Coronary artery (tissue), 2 donors: ENCODE measurements around the gene WDR1.

Source experiments
- DNase-seq: peaks from one replicate; pipeline ENCODE4 v3.0.0-alpha.2; 2017; ENCODE audit warnings: low spot score
- H3K27ac ChIP-seq, 2 donors: fragments of 200-600 bp; sonication (generic); one replicate each; pipeline ENCODE4 v1.5.1; 2016 to 2019
- H3K4me3 ChIP-seq: fragments of 200-600 bp; sonication (generic); 2 replicates; pipeline ENCODE4 v1.5.1; 2016; ENCODE audit warnings: mild to moderate bottlenecking, moderate library complexity
- TF ChIP-seq, protein P1 (sequence below): fragments of 200-600 bp; sonication (generic); IDR thresholded peaks from one replicate; pipeline ENCODE4 v1.5.1; 2019; ENCODE audit warnings: antibody characterized with exemption

The WDR1 gene

DNA sequence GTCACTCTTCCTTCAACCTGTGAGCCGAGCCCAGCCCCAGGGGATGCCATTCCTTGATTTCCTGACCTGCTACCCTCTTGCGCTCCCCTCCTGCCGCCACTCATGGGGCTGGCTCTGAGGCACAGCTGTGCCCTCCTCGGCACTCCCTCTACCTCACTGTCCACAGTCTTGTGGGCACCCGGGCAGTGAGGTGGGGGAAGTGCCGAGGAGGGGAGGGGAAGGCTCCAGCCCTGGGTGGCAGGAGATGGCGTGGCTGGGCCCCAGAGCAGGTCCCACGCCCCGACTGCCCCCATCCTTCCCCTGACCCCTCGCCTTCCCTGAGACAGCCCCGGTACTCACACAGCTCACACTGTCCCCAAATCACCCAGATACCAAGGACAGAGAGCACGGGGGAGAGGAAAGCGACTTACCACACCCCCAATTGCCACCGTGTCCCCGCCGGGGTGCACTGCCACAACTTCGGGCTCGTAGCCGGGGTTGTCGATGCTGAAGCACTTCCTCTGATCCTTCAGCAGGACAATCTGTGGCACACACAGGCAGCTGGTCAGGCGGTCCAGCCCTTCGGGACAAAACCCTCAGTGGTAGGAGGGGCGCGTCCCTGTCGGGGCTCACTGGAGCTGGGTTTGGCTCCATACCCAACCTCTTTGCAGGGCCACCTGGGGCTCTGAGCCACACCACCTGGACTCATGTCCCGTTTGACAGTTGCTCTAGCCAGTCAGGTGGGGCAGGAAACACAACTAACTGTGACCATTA lies 37.9 kb downstream of the WDR1 start:
- Histone ChIP-seq H3K4me3 (no peak overlapping the region), H3K27ac (peak overlapping the region; percentile 5 to 69)
- peak; percentile 67 for DNase-seq
- TF ChIP-seq, protein P1, sequence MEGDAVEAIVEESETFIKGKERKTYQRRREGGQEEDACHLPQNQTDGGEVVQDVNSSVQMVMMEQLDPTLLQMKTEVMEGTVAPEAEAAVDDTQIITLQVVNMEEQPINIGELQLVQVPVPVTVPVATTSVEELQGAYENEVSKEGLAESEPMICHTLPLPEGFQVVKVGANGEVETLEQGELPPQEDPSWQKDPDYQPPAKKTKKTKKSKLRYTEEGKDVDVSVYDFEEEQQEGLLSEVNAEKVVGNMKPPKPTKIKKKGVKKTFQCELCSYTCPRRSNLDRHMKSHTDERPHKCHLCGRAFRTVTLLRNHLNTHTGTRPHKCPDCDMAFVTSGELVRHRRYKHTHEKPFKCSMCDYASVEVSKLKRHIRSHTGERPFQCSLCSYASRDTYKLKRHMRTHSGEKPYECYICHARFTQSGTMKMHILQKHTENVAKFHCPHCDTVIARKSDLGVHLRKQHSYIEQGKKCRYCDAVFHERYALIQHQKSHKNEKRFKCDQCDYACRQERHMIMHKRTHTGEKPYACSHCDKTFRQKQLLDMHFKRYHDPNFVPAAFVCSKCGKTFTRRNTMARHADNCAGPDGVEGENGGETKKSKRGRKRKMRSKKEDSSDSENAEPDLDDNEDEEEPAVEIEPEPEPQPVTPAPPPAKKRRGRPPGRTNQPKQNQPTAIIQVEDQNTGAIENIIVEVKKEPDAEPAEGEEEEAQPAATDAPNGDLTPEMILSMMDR, result no peak

DNA sequence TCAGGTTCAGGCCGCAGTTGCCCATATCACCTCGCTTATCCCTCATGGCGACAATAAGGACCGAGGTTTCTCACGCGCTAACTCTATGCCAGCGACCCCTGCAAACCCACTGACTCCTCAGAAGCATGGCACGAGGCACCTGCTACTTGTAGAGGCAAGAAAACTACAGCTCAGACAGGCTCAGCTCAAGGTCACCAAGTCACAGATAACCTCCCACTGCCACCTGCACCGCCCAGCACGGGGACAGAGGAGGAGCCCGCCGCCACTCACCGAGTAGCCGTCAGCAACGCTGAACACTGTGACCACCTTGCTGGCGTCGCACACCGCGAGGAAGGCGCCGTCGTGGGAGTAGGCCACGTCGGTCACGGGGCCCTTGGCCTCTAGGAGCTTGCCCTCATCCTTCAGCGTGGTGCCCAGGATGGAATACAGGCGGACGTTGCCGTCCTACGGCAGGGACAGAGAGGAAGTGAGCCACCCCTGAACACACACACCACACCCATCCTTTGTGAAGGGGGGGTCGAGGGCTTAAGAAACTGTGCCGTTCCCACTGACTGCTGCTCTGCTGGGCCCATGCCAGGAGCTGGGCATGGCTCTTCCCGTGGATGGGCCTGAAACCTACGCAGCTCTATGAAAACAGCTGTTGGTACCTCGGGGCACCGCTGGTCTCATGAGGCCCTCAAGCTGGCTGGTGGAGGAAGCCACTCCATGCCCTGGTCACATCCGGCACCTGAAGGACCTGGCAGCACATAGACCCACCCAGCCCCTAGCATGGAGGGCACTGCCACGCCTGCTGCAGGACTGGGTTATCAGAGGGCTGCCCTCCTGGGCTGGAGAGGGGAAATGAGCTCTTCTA lies 38.9 kb downstream of the WDR1 start:
- DNase-seq, result peak; percentile 66
- H3K4me3 ChIP-seq, result no peak overlapping the region
- TF ChIP-seq, protein P1, result no peak
- peak overlapping the region; percentile 5 to 69 for H3K27ac ChIP-seq

DNA sequence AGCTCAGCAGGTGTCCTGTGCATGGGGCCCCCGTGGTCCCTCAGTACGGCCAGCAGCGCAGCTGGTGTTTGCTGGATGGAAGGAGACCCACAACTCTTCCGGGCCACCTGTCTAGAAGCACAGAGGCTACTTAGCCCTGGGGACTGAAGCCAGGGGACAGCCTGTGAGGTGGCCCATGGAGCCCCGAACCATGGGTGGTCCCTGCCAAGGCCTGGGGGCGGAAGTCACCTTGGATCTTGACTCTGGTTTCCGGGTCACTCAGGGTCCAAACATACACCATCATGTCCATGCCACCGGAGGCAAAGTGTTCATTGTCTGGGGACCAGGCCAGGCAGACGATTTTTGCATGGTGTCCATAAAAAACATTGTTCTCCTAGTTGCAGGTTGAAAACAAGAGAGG lies 39.5 kb downstream of the WDR1 start:
- H3K4me3 ChIP-seq, result no peak overlapping the region
- TF ChIP-seq, protein P1, result no peak
- DNase-seq, result peak; percentile 72
- H3K27ac ChIP-seq, result peak overlapping the region in 1 of 2 donors; percentile 69

DNA sequence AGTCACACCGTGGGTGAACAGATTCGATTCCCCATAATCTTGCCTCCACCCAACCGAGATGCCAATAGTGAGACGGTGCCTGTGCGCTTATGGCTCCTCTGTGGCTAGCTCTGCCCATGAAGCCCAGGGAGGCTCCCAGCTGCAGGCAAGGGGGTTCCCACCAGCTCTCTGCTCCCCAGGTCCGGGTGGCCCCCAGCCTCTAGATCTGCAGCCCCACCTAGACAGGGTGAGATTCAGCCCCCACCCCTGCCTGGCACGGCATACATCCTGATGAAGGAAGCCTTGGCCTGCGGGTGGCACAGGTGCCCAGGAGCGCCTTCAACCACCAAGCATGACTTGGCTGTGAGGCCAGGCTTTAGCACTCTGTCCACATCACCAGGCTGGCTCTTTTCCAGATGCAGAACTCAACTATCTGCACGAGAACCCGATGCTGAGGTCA lies 40.6 kb downstream of the WDR1 start:
- no peak overlapping the region for H3K4me3 ChIP-seq
- TF ChIP-seq, protein P1, result no peak
- DNase-seq, result peak; percentile 66
- H3K27ac ChIP-seq, result peak overlapping the region in 1 of 2 donors; percentile 26

DNA sequence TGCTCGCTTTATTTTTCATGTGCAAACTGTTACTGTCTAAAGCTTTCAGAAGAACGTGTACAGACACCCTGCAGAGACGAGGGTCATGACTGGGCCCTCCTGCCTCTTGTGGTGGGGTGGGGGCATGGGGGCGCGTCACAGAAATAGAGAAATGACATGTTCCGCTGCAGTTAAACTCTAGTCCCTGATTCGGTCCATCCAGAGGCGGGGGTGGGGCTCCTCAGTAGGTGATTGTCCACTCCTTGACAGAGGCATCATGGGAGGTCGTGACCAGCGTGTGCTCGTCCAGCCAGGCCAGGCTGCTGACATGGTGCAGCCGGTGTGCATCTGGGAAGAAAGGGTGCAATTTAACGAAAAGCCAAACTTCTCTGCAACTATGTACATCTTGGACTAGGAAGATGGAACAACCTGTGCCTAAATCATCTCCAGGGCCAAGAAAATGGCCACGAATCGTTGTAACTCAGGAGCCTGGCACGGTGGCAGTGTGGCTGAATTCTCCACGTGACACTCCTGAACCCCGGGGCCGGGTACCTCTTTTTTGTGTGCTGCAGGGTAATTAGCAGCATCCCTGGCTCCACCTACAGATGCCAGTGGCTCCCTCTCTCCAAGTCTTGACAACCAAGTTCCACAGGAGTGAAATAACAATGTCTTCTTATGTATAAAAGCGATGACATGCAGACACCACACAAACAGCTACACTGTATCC lies 41.3 kb downstream of the WDR1 start:
- peak; percentile 68 for DNase-seq
- TF ChIP-seq, protein P1, result no peak
- no peak overlapping the region for H3K4me3 ChIP-seq
- H3K27ac ChIP-seq, result peak overlapping the region in 1 of 2 donors; percentile 26

DNA sequence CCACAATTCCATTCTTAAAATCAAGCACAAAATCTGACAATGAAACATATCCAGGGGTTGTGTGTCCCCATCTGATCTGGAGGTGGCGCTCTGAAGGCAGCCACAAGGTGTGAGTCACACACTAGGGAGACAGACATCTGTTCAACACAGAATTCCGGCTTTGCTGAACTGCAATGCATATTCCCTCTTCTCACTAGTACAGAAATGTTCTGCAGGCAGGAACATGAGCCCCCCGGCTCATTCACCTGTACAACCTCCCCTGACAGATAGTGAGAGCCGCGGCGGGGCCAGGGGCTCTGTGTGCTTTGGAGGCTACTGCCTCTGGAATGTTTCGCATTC lies 41.9 kb downstream of the WDR1 start:
- TF ChIP-seq, protein P1, result no peak
- no peak for DNase-seq
- Histone ChIP-seq H3K27ac (peak overlapping the region in 1 of 2 donors; percentile 5), H3K4me3 (no peak overlapping the region)
